Activated CD8-positive, alpha-beta T cell treated with anti-CD3 and anti-CD28 coated beads for 36 hours (primary cell): Measurements from ENCODE around the gene ZNF827. TPM values are rescaled to one million over a fixed set of nuclear protein-coding genes. Genes with fewer than 3 reads are reported as not detected.
A peak's percentile ranks its signal among the peaks of the same experiment; 100 is the strongest.

Source experiments
- ATAC-seq: fragments of 200-7000 bp; cut with Tn5 transposase; one replicate; pipeline ENCODE4 v1.10.0; 2021; ENCODE audit warnings: mild to moderate bottlenecking, moderate library complexity
- CTCF ChIA-PET: fragments of 350-600 bp; sonication (Branson Sonifier 250); formaldehyde crosslinking; loops from one replicate; lab custom pipeline; 2021; ENCODE audit warnings: antibody characterized with exemption; lab: Charles Lee
- POLR2A ChIA-PET: fragments of 350-600 bp; sonication (Branson Sonifier 250); formaldehyde crosslinking; loops from one replicate; lab custom pipeline; 2021; ENCODE audit warnings: antibody characterized with exemption; lab: Charles Lee
- DNase-seq: peaks from one replicate; pipeline ENCODE4 v3.0.0-alpha.2; 2020
- H3K27ac Mint-ChIP-seq: one replicate; pipeline ENCODE4 v1.8.0; 2021; ENCODE audit warnings: mild to moderate bottlenecking, mixed read lengths
- H3K27me3 Mint-ChIP-seq: one replicate; pipeline ENCODE4 v1.8.0; 2021; ENCODE audit warnings: mixed read lengths
- H3K36me3 Mint-ChIP-seq: one replicate; pipeline ENCODE4 v1.8.0; 2021; ENCODE audit warnings: low read depth, mixed read lengths
- H3K4me1 Mint-ChIP-seq: one replicate; pipeline ENCODE4 v1.8.0; 2021; ENCODE audit warnings: low read depth, mixed read lengths
- H3K4me3 Mint-ChIP-seq: one replicate; pipeline ENCODE4 v1.8.0; 2021; ENCODE audit warnings: mild to moderate bottlenecking, moderate library complexity, mixed read lengths
- H3K9me3 Mint-ChIP-seq: one replicate; pipeline ENCODE4 v1.8.0; 2021; ENCODE audit warnings: mixed read lengths
- CTCF ChIP-seq: fragments of 200-600 bp; IDR thresholded peaks from one replicate; pipeline ENCODE4 v1.8.0; 2022; ENCODE audit warnings: antibody characterized with exemption, mild to moderate bottlenecking
- intact Hi-C: fragments of 100-400 bp; cut with micrococcal nuclease; formaldehyde crosslinking; loops from one replicate; pipeline ENCODE4 v1.10.0; 2022
- total RNA-seq, 2 experiments: library from RNA; stranded (reverse); gene quantifications; one replicate each; pipeline ENCODE4 v1.2.3, GENCODE V29; 2021

Gene ZNF827
- 10 to 100 TPM; 28.4 to 31.1 TPM for total RNA-seq

- DNase-seq: peak; percentile 82
- Mint-ChIP-seq H3K36me3 (peaks cover 11% of the 10 kb centered on the region), H3K27ac (peak within 1 kb of the TSS; percentile 97), H3K9me3 (no peaks in the 10 kb centered on the region), H3K4me3 (peak within 1 kb of the TSS; percentile 96), H3K4me1 (peaks cover 33% of the 10 kb centered on the region), H3K27me3 (no peaks in the 10 kb centered on the region)
- TF ChIP-seq CTCF: no peak
- intact Hi-C loops: loop anchor here (5.0 to 10.0 kb wide), 2 partner anchors 134 to 322 kb away; partner anchors contain the start of gene MMAA
- POLR2A ChIA-PET: interaction anchor here (0.5 to 1.2 kb wide), 6 partner anchors 12 to 761 kb away, joined by 3 to 4 read pairs (median 4); partner anchors contain the start of gene MMAA
- CTCF ChIA-PET: interaction anchor here (0.8 to 1.5 kb wide), 3 partner anchors 17 to 322 kb away, joined by 3 to 4 read pairs (median 3); no protein-coding TSS in a partner anchor
- peak; percentile 50 for ATAC-seq
These were observed at the start of gene ZNF827 for GRCh38 chr4:145938618-145939440. ZNF827 (minus strand) TSS chr4:145938823; CDS start chr4:145938407, 416 bp downstream.

GRCh38 chr4:145984563-145984962, 45.9 kb upstream of the ZNF827 start:
- ChIA-PET POLR2A (no interaction called here), CTCF (no interaction called here)
- TF ChIP-seq CTCF: no peak
- Mint-ChIP-seq H3K4me1 (no peaks in the 10 kb centered on the region), H3K4me3 (no peak overlapping the region), H3K36me3 (no peaks in the 10 kb centered on the region), H3K9me3 (no peaks in the 10 kb centered on the region), H3K27me3 (peaks cover 4% of the 10 kb centered on the region), H3K27ac (no peak overlapping the region)
- intact Hi-C loops: no loop called here
- no peak for ATAC-seq
- no peak for DNase-seq

- Mint-ChIP-seq H3K27me3 (peaks cover 4% of the 10 kb centered on the region), H3K4me1 (no peaks in the 10 kb centered on the region), H3K36me3 (no peaks in the 10 kb centered on the region), H3K4me3 (no peak overlapping the region), H3K27ac (no peak overlapping the region), H3K9me3 (no peaks in the 10 kb centered on the region)
- CTCF ChIA-PET: interaction anchor here (1.1 kb wide), 1 partner anchor 27 kb away, joined by 3 read pairs; no protein-coding TSS in a partner anchor
- no peak for TF ChIP-seq CTCF
- ATAC-seq (no peak), DNase-seq (no peak)
- POLR2A ChIA-PET: no interaction called here
- intact Hi-C loops: no loop called here
These were observed 44.2 kb upstream of the ZNF827 start for GRCh38 chr4:145982791-145983190.

GRCh38 chr4:145979160-145979559, 40.5 kb upstream of the ZNF827 start:
- no peak for ATAC-seq
- ChIA-PET CTCF (interaction anchor here (1.2 kb wide), 1 partner anchor 9 kb away, joined by 3 read pairs; no protein-coding TSS in a partner anchor), POLR2A (no interaction called here)
- Mint-ChIP-seq H3K4me3 (no peak overlapping the region), H3K27ac (no peak overlapping the region), H3K36me3 (no peaks in the 10 kb centered on the region), H3K4me1 (no peaks in the 10 kb centered on the region), H3K27me3 (peaks cover 4% of the 10 kb centered on the region), H3K9me3 (no peaks in the 10 kb centered on the region)
- TF ChIP-seq CTCF: no peak
- no peak for DNase-seq
- intact Hi-C loops: no loop called here

- H3K27ac Mint-ChIP-seq: no peak overlapping the region
- TF ChIP-seq CTCF: no peak
- H3K4me1 Mint-ChIP-seq: no peaks in the 10 kb centered on the region
- H3K36me3 Mint-ChIP-seq: no peaks in the 10 kb centered on the region
- ATAC-seq: no peak
- H3K9me3 Mint-ChIP-seq: no peaks in the 10 kb centered on the region
- intact Hi-C loops: no loop called here
- CTCF ChIA-PET: no interaction called here
- DNase-seq: no peak
- POLR2A ChIA-PET: no interaction called here
- H3K27me3 Mint-ChIP-seq: peaks cover 3% of the 10 kb centered on the region
- H3K4me3 Mint-ChIP-seq: no peak overlapping the region
These were observed 38.1 kb upstream of the ZNF827 start for GRCh38 chr4:145976680-145977079.
